Body of pancreas (tissue), 4 donors: ENCODE data around the gene TAS2R30.

Experiments used
- CTCF ChIP-seq, 7 experiments: fragments of 450-650 bp in 4 of 7; fragments of 200-600 bp in 3 of 7; sonication (generic) in 3 of 7; IDR thresholded peaks; one replicate each; pipeline ENCODE4 v1.5.1; 2016 to 2019; ENCODE audit warnings: antibody characterized with exemption in 7 of 7
- POLR2A ChIP-seq, 3 donors: fragments of 450-650 bp; IDR thresholded peaks; one replicate each; pipeline ENCODE4 v1.6.1; 2016; ENCODE audit warnings: antibody characterized with exemption in 3 of 3, mild to moderate bottlenecking in 2 of 3

GRCh38 chr12:11150832-11151231, 16.4 kb upstream of the TAS2R30 start:
- TF ChIP-seq CTCF (IDR thresholded peaks at IDR 0.05): no peak
- TF ChIP-seq POLR2A (IDR thresholded peaks at IDR 0.05): no peak
